Left kidney (tissue), 2 donors: ENCODE data around the gene SPTBN5. TPM values are rescaled to one million over a fixed set of nuclear protein-coding genes. Genes with fewer than 3 reads are reported as not detected.
"Not testable (repeated sequence)": the region's sequence is repeated elsewhere in the genome, so short reads cannot be mapped to it uniquely, and the experiment has no call there.

Experiments
- DNase-seq: peaks from one replicate; pipeline ENCODE4 v3.0.0-alpha.2; 2013
- polyA plus RNA-seq: library from polyadenylated mRNA; unstranded; fragments of 120-200 nt; gene quantifications from one replicate; pipeline ENCODE4 v1.2.1, GENCODE V29; 2013; ENCODE audit not compliant: insufficient read length

The SPTBN5 gene
- polyA plus RNA-seq, 1 donor, result 2.8 TPM

GRCh38 chr15:41844814-41845213 is 49.0 kb downstream of the SPTBN5 start:
- no peak for DNase-seq

- DNase-seq, result no peak
These were observed 50.3 kb downstream of the SPTBN5 start for GRCh38 chr15:41843571-41843970.

GRCh38 chr15:41842229-41842628 is 51.6 kb downstream of the SPTBN5 start:
- DNase-seq, result no peak

- no peak for DNase-seq
These were observed 52.7 kb downstream of the SPTBN5 start for GRCh38 chr15:41841131-41841530.

GRCh38 chr15:41840673-41841072 is 53.2 kb downstream of the SPTBN5 start:
- no peak for DNase-seq

GRCh38 chr15:41839781-41840491 is 53.9 kb downstream of the SPTBN5 start:
- no peak for DNase-seq

- DNase-seq, result no peak
These were observed 55.4 kb downstream of the SPTBN5 start, which contains the start of gene PLA2G4B for GRCh38 chr15:41838400-41838897. TSS of gene PLA2G4B (plus strand) at chr15:41838847. CDS start at chr15:41838914, 67 bp downstream.

- DNase-seq, result no peak
These were observed 57.0 kb downstream of the SPTBN5 start for GRCh38 chr15:41836713-41837454.

- no peak for DNase-seq
These were observed 57.8 kb downstream of the SPTBN5 start for GRCh38 chr15:41836073-41836472.

GRCh38 chr15:41834096-41834495 is 59.8 kb downstream of the SPTBN5 start:
- no peak for DNase-seq

- DNase-seq, result no peak
These were observed 61.0 kb downstream of the SPTBN5 start for GRCh38 chr15:41832875-41833274.

GRCh38 chr15:41832208-41832607 is 61.6 kb downstream of the SPTBN5 start:
- DNase-seq, result no peak

GRCh38 chr15:41831291-41831690 is 62.6 kb downstream of the SPTBN5 start:
- not testable (repeated sequence) for DNase-seq

GRCh38 chr15:41829959-41830646 is 63.8 kb downstream of the SPTBN5 start:
- DNase-seq, result no peak

- DNase-seq, result no peak
These were observed 65.1 kb downstream of the SPTBN5 start for GRCh38 chr15:41828807-41829141.

- peak; percentile 84 for DNase-seq
These were observed 65.7 kb downstream of the SPTBN5 start, which contains the start of gene JMJD7 for GRCh38 chr15:41827880-41828806. TSS of gene JMJD7 (plus strand) at chr15:41828092. CDS start at chr15:41828125, 33 bp downstream.

- no peak for DNase-seq
These were observed 66.5 kb downstream of the SPTBN5 start for GRCh38 chr15:41827290-41827879.

GRCh38 chr15:41825572-41826535 is 68.0 kb downstream of the SPTBN5 start:
- DNase-seq, result no peak

- no peak for DNase-seq
These were observed 68.7 kb downstream of the SPTBN5 start for GRCh38 chr15:41825145-41825544.
